Measurements from ENCODE around the gene ENTPD8. TPM values are rescaled to one million over a fixed set of nuclear protein-coding genes. Genes with fewer than 3 reads are reported as not detected.

ENTPD8 gene
- total and polyA plus RNA-seq, 2 of the 13 experiments (the other 11 are each of a cell fraction or from before 2014, with no cell fraction given), result 0.26 to 0.44 TPM

GRCh38 chr9:137441289-137441934 lies at the start of gene ENTPD8 (continued):
- TF ChIP-seq, protein P1, sequence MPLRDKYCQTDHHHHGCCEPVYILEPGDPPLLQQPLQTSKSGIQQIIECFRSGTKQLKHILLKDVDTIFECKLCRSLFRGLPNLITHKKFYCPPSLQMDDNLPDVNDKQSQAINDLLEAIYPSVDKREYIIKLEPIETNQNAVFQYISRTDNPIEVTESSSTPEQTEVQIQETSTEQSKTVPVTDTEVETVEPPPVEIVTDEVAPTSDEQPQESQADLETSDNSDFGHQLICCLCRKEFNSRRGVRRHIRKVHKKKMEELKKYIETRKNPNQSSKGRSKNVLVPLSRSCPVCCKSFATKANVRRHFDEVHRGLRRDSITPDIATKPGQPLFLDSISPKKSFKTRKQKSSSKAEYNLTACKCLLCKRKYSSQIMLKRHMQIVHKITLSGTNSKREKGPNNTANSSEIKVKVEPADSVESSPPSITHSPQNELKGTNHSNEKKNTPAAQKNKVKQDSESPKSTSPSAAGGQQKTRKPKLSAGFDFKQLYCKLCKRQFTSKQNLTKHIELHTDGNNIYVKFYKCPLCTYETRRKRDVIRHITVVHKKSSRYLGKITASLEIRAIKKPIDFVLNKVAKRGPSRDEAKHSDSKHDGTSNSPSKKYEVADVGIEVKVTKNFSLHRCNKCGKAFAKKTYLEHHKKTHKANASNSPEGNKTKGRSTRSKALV (CRISPR knock-in tag; IDR thresholded peaks at IDR 0.05), result 0 out of 2 replicates have a peak, but pooled peaks have one; percentile 43
- TF ChIP-seq MAF1 (CRISPR knock-in tag; IDR thresholded peaks at IDR 0.05; ENCODE audit: borderline replicate concordance) (0 out of 2 replicates have a peak, but pooled peaks have one; percentile 32), NR2F1 (CRISPR knock-in tag; IDR thresholded peaks at IDR 0.05) (peak; percentile 50 to 92; a peak in 3 of 4 replicates), NFRKB (IDR thresholded peaks at IDR 0.05) (no peak), ZNF704 (CRISPR knock-in tag; IDR thresholded peaks at IDR 0.05; ENCODE audit: borderline replicate concordance) (no peak), PHF21A (CRISPR knock-in tag; IDR thresholded peaks at IDR 0.05) (peak; percentile 92), HOXD1 (CRISPR knock-in tag; IDR thresholded peaks at IDR 0.05) (peak; percentile 49; the same call in 1 of the 2 replicates), SOX6 (IDR thresholded peaks at IDR 0.05) (no peak), SOX6 (CRISPR knock-in tag; IDR thresholded peaks at IDR 0.05) (peak; percentile 46), ZNF441 (CRISPR knock-in tag; IDR thresholded peaks at IDR 0.05; ENCODE audit: borderline replicate concordance) (no peak), STAT5B (CRISPR knock-in tag; IDR thresholded peaks at IDR 0.05) (no peak), MED8 (CRISPR knock-in tag; IDR thresholded peaks at IDR 0.05; ENCODE audit: insufficient replicate concordance) (no peak), XRCC5 (optimal IDR thresholded peaks at IDR 0.05; ENCODE audit: low read length) (peak; percentile 30), HIVEP1 (CRISPR knock-in tag; IDR thresholded peaks at IDR 0.05) (peak; percentile 93), SRF (IDR thresholded peaks at IDR 0.05; ENCODE audit: low read depth, low read length) (no peak), NR2F2 (IDR thresholded peaks at IDR 0.05; ENCODE audit: borderline replicate concordance, low read depth) (peak; percentile 66; the same call in 1 of the 2 replicates), NR2C2 (CRISPR knock-in tag; IDR thresholded peaks at IDR 0.05; ENCODE audit: borderline replicate concordance) (peak; percentile 90), ZFP36L1 (CRISPR knock-in tag; IDR thresholded peaks at IDR 0.05) (no peak), YEATS4 (CRISPR knock-in tag; IDR thresholded peaks at IDR 0.05; ENCODE audit: borderline replicate concordance) (peak; percentile 53; the same call in 1 of the 2 replicates), HNF4A (CRISPR knock-in tag; IDR thresholded peaks at IDR 0.05) (peak; percentile 87), ARNT2 (CRISPR knock-in tag; IDR thresholded peaks at IDR 0.05; ENCODE audit: low read depth) (peak; percentile 70; the same call in 1 of the 2 replicates), GRHL1 (CRISPR knock-in tag; conservative IDR thresholded peaks at IDR 0.05) (no peak), DMAP1 (CRISPR knock-in tag; IDR thresholded peaks at IDR 0.05) (no peak; the same call in 1 of the 2 replicates)
- TF ChIP-seq, protein P2, sequence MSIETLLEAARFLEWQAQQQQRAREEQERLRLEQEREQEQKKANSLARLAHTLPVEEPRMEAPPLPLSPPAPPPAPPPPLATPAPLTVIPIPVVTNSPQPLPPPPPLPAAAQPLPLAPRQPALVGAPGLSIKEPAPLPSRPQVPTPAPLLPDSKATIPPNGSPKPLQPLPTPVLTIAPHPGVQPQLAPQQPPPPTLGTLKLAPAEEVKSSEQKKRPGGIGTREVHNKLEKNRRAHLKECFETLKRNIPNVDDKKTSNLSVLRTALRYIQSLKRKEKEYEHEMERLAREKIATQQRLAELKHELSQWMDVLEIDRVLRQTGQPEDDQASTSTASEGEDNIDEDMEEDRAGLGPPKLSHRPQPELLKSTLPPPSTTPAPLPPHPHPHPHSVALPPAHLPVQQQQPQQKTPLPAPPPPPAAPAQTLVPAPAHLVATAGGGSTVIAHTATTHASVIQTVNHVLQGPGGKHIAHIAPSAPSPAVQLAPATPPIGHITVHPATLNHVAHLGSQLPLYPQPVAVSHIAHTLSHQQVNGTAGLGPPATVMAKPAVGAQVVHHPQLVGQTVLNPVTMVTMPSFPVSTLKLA (IDR thresholded peaks at IDR 0.05), result peak; percentile 27; the same call in 1 of the 2 replicates
